Liver (tissue), 3 donors: ENCODE results near the gene GRIK2.

ENCODE experiments used
- FOXA1 ChIP-seq: IDR thresholded peaks from 2 replicates; pipeline ENCODE4 v1.6.1; 2016; ENCODE audit warnings: antibody characterized with exemption
- GABPA ChIP-seq, 2 donors: IDR thresholded peaks in 1 of 2; conservative IDR thresholded peaks in 1 of 2; 2 replicates each; pipeline ENCODE4 v1.6.1; 2016; ENCODE audit warnings: antibody characterized with exemption in 2 of 2, mild to moderate bottlenecking in 1 of 2, moderate library complexity in 1 of 2
- JUND ChIP-seq, 2 donors: IDR thresholded peaks; 2 replicates each; pipeline ENCODE4 v1.6.1; 2016; ENCODE audit warnings: antibody characterized with exemption in 2 of 2
- MAX ChIP-seq: IDR thresholded peaks from 2 replicates; pipeline ENCODE4 v1.6.1; 2016; ENCODE audit warnings: antibody characterized with exemption
- NR2F2 ChIP-seq: IDR thresholded peaks from 2 replicates; pipeline ENCODE4 v1.6.1; 2016; ENCODE audit warnings: antibody characterized with exemption
- RXRA ChIP-seq, 2 donors: IDR thresholded peaks; 2 replicates each; pipeline ENCODE4 v1.6.1; 2017 to 2018; ENCODE audit warnings: antibody characterized with exemption in 2 of 2, mild to moderate bottlenecking in 1 of 2
- SP1 ChIP-seq: IDR thresholded peaks from 2 replicates; pipeline ENCODE4 v1.6.1; 2018; ENCODE audit warnings: antibody characterized with exemption, mild to moderate bottlenecking
- TAF1 ChIP-seq: conservative IDR thresholded peaks from 2 replicates; pipeline ENCODE4 v1.6.1; 2016; ENCODE audit warnings: antibody characterized with exemption, mild to moderate bottlenecking
- ZBTB33 ChIP-seq: IDR thresholded peaks from 2 replicates; pipeline ENCODE4 v1.6.1; 2016; ENCODE audit warnings: antibody characterized with exemption
- TF ChIP-seq, protein P1 (sequence below): fragments of 150-350 bp; IDR thresholded peaks from 2 replicates; pipeline ENCODE4 v1.5.1; 2017; ENCODE audit warnings: improper control_type of control experiment, low read depth, low read length; ENCODE audit not compliant: missing input control
- TF ChIP-seq, protein P2 (sequence below): IDR thresholded peaks from 2 replicates; pipeline ENCODE4 v1.6.1; 2016; ENCODE audit warnings: antibody characterized with exemption
- TF ChIP-seq, protein P3 (sequence below): IDR thresholded peaks from 2 replicates; pipeline ENCODE4 v1.6.1; 2016; ENCODE audit warnings: antibody characterized with exemption, mild to moderate bottlenecking
- donor health status: healthy.
- donor health status: healthy.

DNA sequence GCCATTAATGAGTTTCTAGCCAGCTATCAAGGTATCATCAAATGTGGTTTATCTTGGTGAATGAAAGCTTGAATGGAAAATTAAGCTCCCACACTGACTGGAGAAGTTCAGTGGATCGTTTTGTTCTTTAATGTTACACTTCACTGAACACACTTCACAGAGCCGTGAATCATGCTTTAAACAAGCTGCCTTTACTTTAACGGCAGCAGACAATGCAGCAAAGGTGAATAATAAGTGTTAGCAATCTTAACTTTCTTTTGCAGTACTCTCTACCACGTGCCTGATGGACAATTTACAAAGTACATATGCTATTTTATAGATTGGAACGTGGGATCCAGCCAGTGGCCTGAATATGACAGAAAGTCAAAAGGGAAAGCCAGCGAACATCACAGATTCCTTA lies 424.5 kb downstream of the GRIK2 start:
- TF ChIP-seq GABPA (IDR thresholded peaks at IDR 0.05 in 1 of 2, conservative IDR thresholded peaks at IDR 0.05 in 1 of 2) (no peak), MAX (no peak), NR2F2 (no peak), ZBTB33 (no peak), JUND (IDR thresholded peaks at IDR 0.05) (no peak), FOXA1 (no peak), SP1 (no peak), TAF1 (no peak), RXRA (IDR thresholded peaks at IDR 0.05) (no peak)
- TF ChIP-seq, protein P1, sequence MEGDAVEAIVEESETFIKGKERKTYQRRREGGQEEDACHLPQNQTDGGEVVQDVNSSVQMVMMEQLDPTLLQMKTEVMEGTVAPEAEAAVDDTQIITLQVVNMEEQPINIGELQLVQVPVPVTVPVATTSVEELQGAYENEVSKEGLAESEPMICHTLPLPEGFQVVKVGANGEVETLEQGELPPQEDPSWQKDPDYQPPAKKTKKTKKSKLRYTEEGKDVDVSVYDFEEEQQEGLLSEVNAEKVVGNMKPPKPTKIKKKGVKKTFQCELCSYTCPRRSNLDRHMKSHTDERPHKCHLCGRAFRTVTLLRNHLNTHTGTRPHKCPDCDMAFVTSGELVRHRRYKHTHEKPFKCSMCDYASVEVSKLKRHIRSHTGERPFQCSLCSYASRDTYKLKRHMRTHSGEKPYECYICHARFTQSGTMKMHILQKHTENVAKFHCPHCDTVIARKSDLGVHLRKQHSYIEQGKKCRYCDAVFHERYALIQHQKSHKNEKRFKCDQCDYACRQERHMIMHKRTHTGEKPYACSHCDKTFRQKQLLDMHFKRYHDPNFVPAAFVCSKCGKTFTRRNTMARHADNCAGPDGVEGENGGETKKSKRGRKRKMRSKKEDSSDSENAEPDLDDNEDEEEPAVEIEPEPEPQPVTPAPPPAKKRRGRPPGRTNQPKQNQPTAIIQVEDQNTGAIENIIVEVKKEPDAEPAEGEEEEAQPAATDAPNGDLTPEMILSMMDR, result no peak
- TF ChIP-seq, protein P2, sequence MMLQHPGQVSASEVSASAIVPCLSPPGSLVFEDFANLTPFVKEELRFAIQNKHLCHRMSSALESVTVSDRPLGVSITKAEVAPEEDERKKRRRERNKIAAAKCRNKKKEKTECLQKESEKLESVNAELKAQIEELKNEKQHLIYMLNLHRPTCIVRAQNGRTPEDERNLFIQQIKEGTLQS, result no peak
- TF ChIP-seq, protein P3, sequence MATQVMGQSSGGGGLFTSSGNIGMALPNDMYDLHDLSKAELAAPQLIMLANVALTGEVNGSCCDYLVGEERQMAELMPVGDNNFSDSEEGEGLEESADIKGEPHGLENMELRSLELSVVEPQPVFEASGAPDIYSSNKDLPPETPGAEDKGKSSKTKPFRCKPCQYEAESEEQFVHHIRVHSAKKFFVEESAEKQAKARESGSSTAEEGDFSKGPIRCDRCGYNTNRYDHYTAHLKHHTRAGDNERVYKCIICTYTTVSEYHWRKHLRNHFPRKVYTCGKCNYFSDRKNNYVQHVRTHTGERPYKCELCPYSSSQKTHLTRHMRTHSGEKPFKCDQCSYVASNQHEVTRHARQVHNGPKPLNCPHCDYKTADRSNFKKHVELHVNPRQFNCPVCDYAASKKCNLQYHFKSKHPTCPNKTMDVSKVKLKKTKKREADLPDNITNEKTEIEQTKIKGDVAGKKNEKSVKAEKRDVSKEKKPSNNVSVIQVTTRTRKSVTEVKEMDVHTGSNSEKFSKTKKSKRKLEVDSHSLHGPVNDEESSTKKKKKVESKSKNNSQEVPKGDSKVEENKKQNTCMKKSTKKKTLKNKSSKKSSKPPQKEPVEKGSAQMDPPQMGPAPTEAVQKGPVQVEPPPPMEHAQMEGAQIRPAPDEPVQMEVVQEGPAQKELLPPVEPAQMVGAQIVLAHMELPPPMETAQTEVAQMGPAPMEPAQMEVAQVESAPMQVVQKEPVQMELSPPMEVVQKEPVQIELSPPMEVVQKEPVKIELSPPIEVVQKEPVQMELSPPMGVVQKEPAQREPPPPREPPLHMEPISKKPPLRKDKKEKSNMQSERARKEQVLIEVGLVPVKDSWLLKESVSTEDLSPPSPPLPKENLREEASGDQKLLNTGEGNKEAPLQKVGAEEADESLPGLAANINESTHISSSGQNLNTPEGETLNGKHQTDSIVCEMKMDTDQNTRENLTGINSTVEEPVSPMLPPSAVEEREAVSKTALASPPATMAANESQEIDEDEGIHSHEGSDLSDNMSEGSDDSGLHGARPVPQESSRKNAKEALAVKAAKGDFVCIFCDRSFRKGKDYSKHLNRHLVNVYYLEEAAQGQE, result no peak
